Right lobe of liver (tissue), 4 donors: ENCODE results near the gene RPL29.

Experiments
- CTCF ChIP-seq, 4 donors: fragments of 200-600 bp in 3 of 4; fragments of 450-650 bp in 1 of 4; IDR thresholded peaks; one replicate each; pipeline versions ENCODE4 v1.5.1 to v1.8.0; 2016 to 2022; ENCODE audit warnings: antibody characterized with exemption in 4 of 4, mild to moderate bottlenecking in 2 of 4
- POLR2A ChIP-seq: fragments of 450-650 bp; IDR thresholded peaks from one replicate; pipeline ENCODE4 v1.6.1; 2017; ENCODE audit warnings: antibody characterized with exemption, mild to moderate bottlenecking
- donor health status: DM: no; HTN: no; CAD: no.
- donor health status: DM: no; HTN: no; CAD: no.
- donor health status: DM: no; HTN: yes; CAD: no.

DNA sequence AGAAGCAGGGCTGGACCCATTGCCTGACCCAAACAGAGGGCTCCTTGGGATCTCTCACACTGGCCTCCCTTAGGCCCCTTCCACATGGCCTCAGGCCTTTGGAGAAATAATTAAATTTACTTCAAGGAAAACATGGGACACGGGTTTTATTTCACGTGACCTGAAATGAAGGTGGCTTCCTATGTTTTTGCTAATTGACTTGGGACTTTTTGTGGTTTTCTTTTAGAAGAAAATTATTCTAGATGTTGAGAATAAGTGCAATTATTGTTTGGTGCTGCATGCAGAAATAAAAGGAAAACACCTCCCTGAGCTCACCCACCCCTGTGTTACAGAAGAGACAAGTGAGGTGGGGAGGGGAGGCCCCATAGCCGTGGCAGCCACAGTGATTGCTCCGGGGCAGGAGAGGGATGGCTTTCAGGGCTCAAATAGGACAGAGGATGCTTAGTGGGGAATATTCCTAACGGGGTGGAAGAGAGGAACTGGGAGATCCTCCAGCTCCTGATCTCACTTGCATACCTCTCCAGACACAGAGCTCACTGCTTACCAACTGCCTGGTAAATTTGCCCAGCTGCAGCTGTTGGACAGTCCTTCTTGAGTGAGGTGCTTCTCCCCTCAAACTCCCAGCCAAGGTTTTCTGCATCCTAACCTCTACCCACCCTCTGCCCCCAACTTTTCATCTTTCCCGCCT lies 29.2 kb upstream of the RPL29 start:
- TF ChIP-seq CTCF (IDR thresholded peaks at IDR 0.05) (no peak), POLR2A (no peak)
